ENCODE data around the gene SPTBN1. TPM values are rescaled to one million over a fixed set of nuclear protein-coding genes. Genes with fewer than 3 reads are reported as not detected.
A peak's percentile ranks its signal among the peaks of the same experiment; 100 is the strongest.

The SPTBN1 gene
- polyA plus RNA-seq, 2 of the 4 experiments (the other 2 are of a cell fraction): 105 to 126 TPM

DNA sequence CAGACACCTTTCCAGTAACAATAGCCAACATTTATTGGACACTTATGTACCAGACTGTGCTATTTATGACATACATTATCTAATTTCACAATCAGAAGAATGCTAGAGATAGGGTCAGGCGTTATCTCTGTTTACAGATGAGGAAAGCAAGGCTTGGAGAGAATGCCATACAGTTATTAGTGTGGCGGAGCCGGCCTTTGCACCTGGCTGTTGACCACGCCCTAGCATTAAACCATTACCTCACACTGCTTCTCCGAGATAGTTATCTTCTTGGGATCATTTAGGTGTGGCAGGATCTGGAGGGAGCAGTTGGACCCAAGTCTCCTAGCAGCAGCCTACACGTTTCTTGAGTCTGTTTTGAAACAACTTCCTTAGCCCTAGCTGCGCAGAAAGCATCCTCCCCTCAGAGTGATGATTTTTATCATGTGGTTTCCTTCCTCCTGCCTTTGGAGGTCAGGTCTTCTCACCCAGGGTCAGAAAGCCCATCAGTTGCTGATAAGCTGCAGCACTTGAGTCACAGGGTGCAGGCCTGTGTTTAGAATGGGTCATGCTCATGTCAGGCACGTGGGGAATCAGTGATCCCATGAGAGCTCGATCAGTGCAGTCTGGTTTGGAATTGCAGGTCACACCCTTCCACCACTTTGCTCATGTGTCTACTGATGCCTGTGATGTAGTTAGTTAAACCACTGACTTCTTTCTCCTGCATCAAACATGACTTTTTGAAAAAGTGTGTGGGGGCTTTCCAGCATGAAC is 118.2 kb downstream of the SPTBN1 start (continued):
- TF ChIP-seq EHMT2 (IDR thresholded peaks at IDR 0.05; ENCODE audit: low read depth) (no peak), GATA3 (IDR thresholded peaks at IDR 0.05; ENCODE audit: borderline replicate concordance) (peak; percentile 81), NFE2L2 (conservative IDR thresholded peaks at IDR 0.05; ENCODE audit: low read length) (no peak), SREBF2 (IDR thresholded peaks at IDR 0.05) (no peak), EP300 (IDR thresholded peaks at IDR 0.05) (peak; percentile 60 to 65; a peak in 3 of 5 replicates), ZSCAN20 (CRISPR knock-in tag; IDR thresholded peaks at IDR 0.05) (peak; percentile 45; the same call in 1 of the 2 replicates), ESRRA (IDR thresholded peaks at IDR 0.05; ENCODE audit: borderline replicate concordance, low read length) (no peak)
- TF ChIP-seq, protein P1, sequence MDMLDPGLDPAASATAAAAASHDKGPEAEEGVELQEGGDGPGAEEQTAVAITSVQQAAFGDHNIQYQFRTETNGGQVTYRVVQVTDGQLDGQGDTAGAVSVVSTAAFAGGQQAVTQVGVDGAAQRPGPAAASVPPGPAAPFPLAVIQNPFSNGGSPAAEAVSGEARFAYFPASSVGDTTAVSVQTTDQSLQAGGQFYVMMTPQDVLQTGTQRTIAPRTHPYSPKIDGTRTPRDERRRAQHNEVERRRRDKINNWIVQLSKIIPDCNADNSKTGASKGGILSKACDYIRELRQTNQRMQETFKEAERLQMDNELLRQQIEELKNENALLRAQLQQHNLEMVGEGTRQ (IDR thresholded peaks at IDR 0.05): peak; percentile 66; the same call in 1 of the 2 replicates
- TF ChIP-seq, protein P2, sequence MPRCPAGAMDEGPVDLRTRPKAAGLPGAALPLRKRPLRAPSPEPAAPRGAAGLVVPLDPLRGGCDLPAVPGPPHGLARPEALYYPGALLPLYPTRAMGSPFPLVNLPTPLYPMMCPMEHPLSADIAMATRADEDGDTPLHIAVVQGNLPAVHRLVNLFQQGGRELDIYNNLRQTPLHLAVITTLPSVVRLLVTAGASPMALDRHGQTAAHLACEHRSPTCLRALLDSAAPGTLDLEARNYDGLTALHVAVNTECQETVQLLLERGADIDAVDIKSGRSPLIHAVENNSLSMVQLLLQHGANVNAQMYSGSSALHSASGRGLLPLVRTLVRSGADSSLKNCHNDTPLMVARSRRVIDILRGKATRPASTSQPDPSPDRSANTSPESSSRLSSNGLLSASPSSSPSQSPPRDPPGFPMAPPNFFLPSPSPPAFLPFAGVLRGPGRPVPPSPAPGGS (IDR thresholded peaks at IDR 0.05): peak; percentile 48; the same call in 1 of the 3 replicates

DNA sequence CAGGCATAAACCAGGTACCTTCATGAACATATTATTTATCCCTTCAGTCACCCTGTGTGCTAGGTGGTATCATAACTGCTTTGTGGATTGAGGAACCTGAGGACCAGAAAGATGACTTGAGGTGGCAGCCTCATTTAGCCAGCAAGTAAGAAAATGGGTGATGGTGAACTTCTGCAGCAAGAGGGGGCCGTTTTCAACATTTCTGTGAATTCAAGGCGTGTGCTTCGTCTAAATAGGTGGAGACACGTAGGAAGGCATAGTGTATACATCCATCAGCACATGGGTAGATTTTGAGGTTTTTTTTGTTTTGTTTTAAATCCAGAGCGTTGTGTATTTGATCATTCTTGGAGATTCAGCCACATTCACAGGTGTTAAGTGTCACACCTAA is 118.7 kb downstream of the SPTBN1 start:
- Histone ChIP-seq H3K27ac (peak overlapping the region; percentile 93 to 97), H3K9me3 (no peaks in the 10 kb centered on the region), H3K4me2 (peak overlapping the region; percentile 86), H3K4me1 (peaks cover 94% of the 10 kb centered on the region), H3K4me3 (no peak overlapping the region)
- WGBS (ENCODE audit: missing lambda C conversion rate): 88% methylated on average over 5 of the region's 5 CpGs
- FAIRE-seq (no peak), DNase-seq (ENCODE audit: low read depth in 1 of 2, low spot score in 1 of 2) (no peak), ATAC-seq (no peak)
- CTCF ChIA-PET: interaction anchor here (1.4 to 3.0 kb wide), 3 partner anchors 16 to 20 kb away, joined by 4 to 15 read pairs (median 6); no protein-coding TSS in a partner anchor
- POLR2A ChIA-PET: interaction anchor here (2.4 kb wide), 1 partner anchor 16 kb away, joined by 14 read pairs; no protein-coding TSS in a partner anchor
- TF ChIP-seq RARB (CRISPR knock-in tag; IDR thresholded peaks at IDR 0.05) (no peak), KDM1A (IDR thresholded peaks at IDR 0.05; ENCODE audit: low read depth) (no peak), FOXS1 (CRISPR knock-in tag; IDR thresholded peaks at IDR 0.05) (no peak), EHMT2 (IDR thresholded peaks at IDR 0.05; ENCODE audit: low read depth) (no peak), ZFP36 (IDR thresholded peaks at IDR 0.05; ENCODE audit: borderline replicate concordance, partially characterized antibody) (no peak), JUNB (IDR thresholded peaks at IDR 0.05) (no peak), FOSL2 (IDR thresholded peaks at IDR 0.05) (no peak), FOSL2 (CRISPR knock-in tag; IDR thresholded peaks at IDR 0.05) (no peak), ESRRA (IDR thresholded peaks at IDR 0.05; ENCODE audit: borderline replicate concordance, low read length) (no peak), HOXB13 (CRISPR knock-in tag; IDR thresholded peaks at IDR 0.05; ENCODE audit: low read depth) (no peak), MAZ (IDR thresholded peaks at IDR 0.05; ENCODE audit: borderline replicate concordance, low read depth, low read length) (no peak), POLR2AphosphoS2 (conservative IDR thresholded peaks at IDR 0.05; ENCODE audit: low read length) (no peak), BHLHE40 (IDR thresholded peaks at IDR 0.05; ENCODE audit: low read depth, low read length) (no peak), CHD4 (IDR thresholded peaks at IDR 0.05; ENCODE audit: borderline replicate concordance) (no peak), RNF2 (IDR thresholded peaks at IDR 0.05; ENCODE audit: borderline replicate concordance, low read depth) (no peak), HOXB5 (CRISPR knock-in tag; IDR thresholded peaks at IDR 0.05) (no peak)
- TF ChIP-seq, protein P3, sequence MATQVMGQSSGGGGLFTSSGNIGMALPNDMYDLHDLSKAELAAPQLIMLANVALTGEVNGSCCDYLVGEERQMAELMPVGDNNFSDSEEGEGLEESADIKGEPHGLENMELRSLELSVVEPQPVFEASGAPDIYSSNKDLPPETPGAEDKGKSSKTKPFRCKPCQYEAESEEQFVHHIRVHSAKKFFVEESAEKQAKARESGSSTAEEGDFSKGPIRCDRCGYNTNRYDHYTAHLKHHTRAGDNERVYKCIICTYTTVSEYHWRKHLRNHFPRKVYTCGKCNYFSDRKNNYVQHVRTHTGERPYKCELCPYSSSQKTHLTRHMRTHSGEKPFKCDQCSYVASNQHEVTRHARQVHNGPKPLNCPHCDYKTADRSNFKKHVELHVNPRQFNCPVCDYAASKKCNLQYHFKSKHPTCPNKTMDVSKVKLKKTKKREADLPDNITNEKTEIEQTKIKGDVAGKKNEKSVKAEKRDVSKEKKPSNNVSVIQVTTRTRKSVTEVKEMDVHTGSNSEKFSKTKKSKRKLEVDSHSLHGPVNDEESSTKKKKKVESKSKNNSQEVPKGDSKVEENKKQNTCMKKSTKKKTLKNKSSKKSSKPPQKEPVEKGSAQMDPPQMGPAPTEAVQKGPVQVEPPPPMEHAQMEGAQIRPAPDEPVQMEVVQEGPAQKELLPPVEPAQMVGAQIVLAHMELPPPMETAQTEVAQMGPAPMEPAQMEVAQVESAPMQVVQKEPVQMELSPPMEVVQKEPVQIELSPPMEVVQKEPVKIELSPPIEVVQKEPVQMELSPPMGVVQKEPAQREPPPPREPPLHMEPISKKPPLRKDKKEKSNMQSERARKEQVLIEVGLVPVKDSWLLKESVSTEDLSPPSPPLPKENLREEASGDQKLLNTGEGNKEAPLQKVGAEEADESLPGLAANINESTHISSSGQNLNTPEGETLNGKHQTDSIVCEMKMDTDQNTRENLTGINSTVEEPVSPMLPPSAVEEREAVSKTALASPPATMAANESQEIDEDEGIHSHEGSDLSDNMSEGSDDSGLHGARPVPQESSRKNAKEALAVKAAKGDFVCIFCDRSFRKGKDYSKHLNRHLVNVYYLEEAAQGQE (IDR thresholded peaks at IDR 0.05): no peak
- TF ChIP-seq, protein P4, sequence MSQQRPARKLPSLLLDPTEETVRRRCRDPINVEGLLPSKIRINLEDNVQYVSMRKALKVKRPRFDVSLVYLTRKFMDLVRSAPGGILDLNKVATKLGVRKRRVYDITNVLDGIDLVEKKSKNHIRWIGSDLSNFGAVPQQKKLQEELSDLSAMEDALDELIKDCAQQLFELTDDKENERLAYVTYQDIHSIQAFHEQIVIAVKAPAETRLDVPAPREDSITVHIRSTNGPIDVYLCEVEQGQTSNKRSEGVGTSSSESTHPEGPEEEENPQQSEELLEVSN (IDR thresholded peaks at IDR 0.05; ENCODE audit: borderline replicate concordance, low read depth): no peak
- TF ChIP-seq, protein P5, sequence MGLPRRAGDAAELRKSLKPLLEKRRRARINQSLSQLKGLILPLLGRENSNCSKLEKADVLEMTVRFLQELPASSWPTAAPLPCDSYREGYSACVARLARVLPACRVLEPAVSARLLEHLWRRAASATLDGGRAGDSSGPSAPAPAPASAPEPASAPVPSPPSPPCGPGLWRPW (IDR thresholded peaks at IDR 0.05): no peak
- TF ChIP-seq, protein P2 (IDR thresholded peaks at IDR 0.05): no peak
- TF ChIP-seq, protein P6, sequence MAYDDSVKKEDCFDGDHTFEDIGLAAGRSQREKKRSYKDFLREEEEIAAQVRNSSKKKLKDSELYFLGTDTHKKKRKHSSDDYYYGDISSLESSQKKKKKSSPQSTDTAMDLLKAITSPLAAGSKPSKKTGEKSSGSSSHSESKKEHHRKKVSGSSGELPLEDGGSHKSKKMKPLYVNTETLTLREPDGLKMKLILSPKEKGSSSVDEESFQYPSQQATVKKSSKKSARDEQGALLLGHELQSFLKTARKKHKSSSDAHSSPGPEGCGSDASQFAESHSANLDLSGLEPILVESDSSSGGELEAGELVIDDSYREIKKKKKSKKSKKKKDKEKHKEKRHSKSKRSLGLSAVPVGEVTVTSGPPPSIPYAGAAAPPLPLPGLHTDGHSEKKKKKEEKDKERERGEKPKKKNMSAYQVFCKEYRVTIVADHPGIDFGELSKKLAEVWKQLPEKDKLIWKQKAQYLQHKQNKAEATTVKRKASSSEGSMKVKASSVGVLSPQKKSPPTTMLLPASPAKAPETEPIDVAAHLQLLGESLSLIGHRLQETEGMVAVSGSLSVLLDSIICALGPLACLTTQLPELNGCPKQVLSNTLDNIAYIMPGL (CRISPR knock-in tag; IDR thresholded peaks at IDR 0.05; ENCODE audit: borderline replicate concordance): no peak
